Mesenchymal stem cell (in vitro differentiated cells and primary cell): ENCODE data around the gene ABRACL.
"Not testable (repeated sequence)": the region's sequence is repeated elsewhere in the genome, so short reads cannot be mapped to it uniquely, and the experiment has no call there.

Experiments used
- DNase-seq: peaks from one replicate; pipeline ENCODE4 v3.0.0-alpha.2; 2013
- H2AFZ ChIP-seq: one replicate; pipeline ENCODE4 v1.6.1; 2013; ENCODE audit warnings: low read depth, mild to moderate bottlenecking, control low read depth, inconsistent platforms, low read length, moderate library complexity
- H2AK5ac ChIP-seq: 2 replicates; pipeline ENCODE4 v1.6.1; 2013; ENCODE audit warnings: low read length, moderate library complexity, mild to moderate bottlenecking, inconsistent platforms; ENCODE audit not compliant: severe bottlenecking
- H2BK120ac ChIP-seq: one replicate; pipeline ENCODE4 v1.6.1; 2013; ENCODE audit warnings: low read depth, mild to moderate bottlenecking, inconsistent platforms, low read length, moderate library complexity
- H2BK12ac ChIP-seq, 2 experiments: one replicate each; pipeline ENCODE4 v1.6.1; 2013; ENCODE audit warnings: inconsistent platforms in 2 of 2, low read length in 2 of 2, mild to moderate bottlenecking in 2 of 2, moderate library complexity in 2 of 2, control low read depth in 1 of 2
- H2BK15ac ChIP-seq: one replicate; pipeline ENCODE4 v1.6.1; 2013; ENCODE audit warnings: mild to moderate bottlenecking, low read depth, inconsistent platforms; ENCODE audit not compliant: poor library complexity, severe bottlenecking
- H2BK5ac ChIP-seq: 2 replicates; pipeline ENCODE4 v1.6.1; 2013; ENCODE audit warnings: low read depth, mild to moderate bottlenecking, low read length, control low read depth, inconsistent platforms; ENCODE audit not compliant: poor library complexity, severe bottlenecking
- H3K14ac ChIP-seq, 2 experiments: one replicate each; pipeline ENCODE4 v1.6.1; 2013; ENCODE audit warnings: inconsistent platforms in 2 of 2, low read length in 2 of 2, control low read depth in 1 of 2, mild to moderate bottlenecking in 1 of 2, moderate library complexity in 1 of 2
- H3K18ac ChIP-seq, 2 experiments: one replicate each; pipeline ENCODE4 v1.6.1; 2013; ENCODE audit warnings: inconsistent platforms in 2 of 2, low read length in 2 of 2, control low read depth in 1 of 2, low read depth in 1 of 2, mild to moderate bottlenecking in 1 of 2
- H3K23ac ChIP-seq, 2 experiments: one replicate each; pipeline ENCODE4 v1.6.1; 2013; ENCODE audit warnings: inconsistent platforms in 2 of 2, low read length in 2 of 2, mild to moderate bottlenecking in 2 of 2, moderate library complexity in 2 of 2, control low read depth in 1 of 2
- H3K27ac ChIP-seq: 2 replicates; pipeline ENCODE4 v1.5.1; 2013; ENCODE audit warnings: mild to moderate bottlenecking, moderate library complexity, low read length, control low read depth, inconsistent platforms; ENCODE audit not compliant: poor library complexity, severe bottlenecking
- H3K27me3 ChIP-seq, 2 experiments: 2 replicates each; pipeline versions ENCODE4 v1.6.1 to v1.7.0; 2013; ENCODE audit warnings: low read length in 2 of 2, mild to moderate bottlenecking in 2 of 2, moderate library complexity in 2 of 2, control low read depth in 1 of 2, inconsistent platforms in 1 of 2; ENCODE audit not compliant: control insufficient read depth in 1 of 2, insufficient read depth in 1 of 2
- H3K36me3 ChIP-seq, 2 experiments: 2 replicates each; pipeline versions ENCODE4 v1.6.1 to v1.7.0; 2013; ENCODE audit warnings: low read length in 2 of 2, control low read depth in 1 of 2, inconsistent platforms in 1 of 2, low read depth in 1 of 2, mild to moderate bottlenecking in 1 of 2; ENCODE audit not compliant: insufficient read depth in 2 of 2, control insufficient read depth in 1 of 2
- H3K4ac ChIP-seq, 2 experiments: one replicate each; pipeline ENCODE4 v1.6.1; 2013; ENCODE audit warnings: inconsistent platforms in 2 of 2, low read length in 2 of 2, mild to moderate bottlenecking in 2 of 2, moderate library complexity in 2 of 2, control low read depth in 1 of 2, low read depth in 1 of 2
- H3K4me1 ChIP-seq: 2 replicates; pipeline ENCODE4 v1.6.1; 2013; ENCODE audit warnings: low read depth, low read length, control low read depth; ENCODE audit not compliant: control insufficient read depth, insufficient read depth
- H3K4me2 ChIP-seq: 2 replicates; pipeline ENCODE4 v1.6.1; 2013; ENCODE audit warnings: low read length, mild to moderate bottlenecking, inconsistent platforms; ENCODE audit not compliant: poor library complexity, severe bottlenecking
- H3K4me3 ChIP-seq, 2 experiments: 2 replicates each; pipeline versions ENCODE4 v1.5.1 to v1.7.0; 2013; ENCODE audit warnings: low read length in 2 of 2, mild to moderate bottlenecking in 2 of 2, control low read depth in 1 of 2, low read depth in 1 of 2; ENCODE audit not compliant: insufficient read depth in 1 of 2
- H3K79me1 ChIP-seq: replicated peaks from 2 replicates; pipeline ENCODE4 v1.6.1; 2013; ENCODE audit warnings: mild to moderate bottlenecking, control low read depth, low read length, inconsistent platforms; ENCODE audit not compliant: poor library complexity, severe bottlenecking
- H3K9ac ChIP-seq: 2 replicates; pipeline ENCODE4 v1.7.0; 2013; ENCODE audit warnings: mild to moderate bottlenecking, low read length, moderate library complexity
- H3K9me3 ChIP-seq: 2 replicates; pipeline ENCODE4 v1.7.0; 2013; ENCODE audit warnings: mild to moderate bottlenecking, low read length; ENCODE audit not compliant: control insufficient read depth
- H4K8ac ChIP-seq: one replicate; pipeline ENCODE4 v1.6.1; 2013; ENCODE audit warnings: inconsistent platforms, mild to moderate bottlenecking, low read length, moderate library complexity
- H4K91ac ChIP-seq: one replicate; pipeline ENCODE4 v1.6.1; 2013; ENCODE audit warnings: mild to moderate bottlenecking, low read length, inconsistent platforms
- WGBS: methylation state at CpG from one replicate; pipeline ENCODE4 v1.1.7; 2013; ENCODE audit warnings: mixed read lengths; 5-methylcytosine and 5-hydroxymethylcytosine counted together

Gene ABRACL

DNA sequence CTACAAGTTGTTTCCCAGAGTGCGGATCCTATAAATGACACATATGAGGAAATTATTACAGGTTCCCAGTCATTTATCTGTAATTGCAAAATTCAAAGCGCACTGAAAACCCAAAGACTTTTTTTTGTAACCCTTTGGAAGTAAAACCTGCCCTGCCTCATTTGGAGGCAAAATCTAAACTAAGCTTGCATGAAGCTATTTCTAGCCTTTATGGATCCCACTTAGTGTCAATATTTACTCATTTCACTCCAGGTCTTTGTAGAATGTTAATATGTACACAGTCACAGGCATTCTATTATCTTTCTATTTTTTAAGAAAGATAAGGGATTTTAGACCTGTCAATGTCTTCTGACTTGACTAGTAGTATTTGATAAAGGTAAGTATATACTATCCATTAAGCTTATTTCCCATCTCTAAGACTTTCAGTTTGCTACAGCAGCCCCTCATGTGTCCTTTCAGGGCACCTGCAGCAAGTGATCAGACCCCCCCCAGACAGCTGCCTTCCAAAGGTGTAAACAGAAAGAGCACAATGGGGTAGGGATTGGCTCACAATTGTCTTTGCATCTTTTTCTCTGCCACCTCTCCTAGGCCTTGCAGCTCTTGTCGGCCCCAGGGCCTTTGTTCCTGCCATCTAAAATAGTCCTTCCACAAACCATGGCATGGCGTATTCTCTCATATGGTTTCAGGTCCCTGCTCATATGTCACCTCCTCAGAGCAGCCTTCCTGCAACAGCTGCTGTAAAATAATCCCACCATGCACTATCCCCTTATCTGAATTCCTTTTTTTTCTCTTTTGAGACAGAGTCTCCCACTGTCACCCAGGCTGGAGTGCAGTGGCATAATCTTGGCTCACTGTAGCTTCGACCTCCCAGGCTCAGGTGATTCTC, 39.2 kb upstream of the ABRACL start:
- no peaks in the 10 kb centered on the region for H3K4me1 ChIP-seq
- DNase-seq: no peak
- no peak overlapping the region for H2BK15ac ChIP-seq
- H3K18ac ChIP-seq: no peak overlapping the region
- H4K8ac ChIP-seq: no peak overlapping the region
- H2AK5ac ChIP-seq: no peak overlapping the region
- no peaks in the 10 kb centered on the region for H3K36me3 ChIP-seq
- no peak overlapping the region for H3K14ac ChIP-seq
- H3K27ac ChIP-seq: no peak overlapping the region
- no peak overlapping the region for H2BK120ac ChIP-seq
- WGBS: 92% methylated on average over 5 of the region's 5 CpGs
- H3K4me3 ChIP-seq: no peak overlapping the region
- H3K27me3 ChIP-seq: no peaks in the 10 kb centered on the region
- no peak overlapping the region for H3K4ac ChIP-seq
- peaks cover 1% of the 10 kb centered on the region for H3K79me1 ChIP-seq
- no peak overlapping the region for H3K23ac ChIP-seq
- no peak overlapping the region for H2BK5ac ChIP-seq
- no peak overlapping the region for H2BK12ac ChIP-seq
- H4K91ac ChIP-seq: no peak overlapping the region
- no peaks in the 10 kb centered on the region for H3K9me3 ChIP-seq
- no peak overlapping the region for H3K9ac ChIP-seq
- no peak overlapping the region for H3K4me2 ChIP-seq
- H2AFZ ChIP-seq: no peak overlapping the region

- Histone ChIP-seq H4K8ac (no peak overlapping the region), H2BK5ac (no peak overlapping the region), H2AFZ (no peak overlapping the region), H2BK15ac (no peak overlapping the region), H3K36me3 (no peaks in the 10 kb centered on the region), H3K14ac (no peak overlapping the region), H2BK12ac (no peak overlapping the region), H3K4me3 (no peak overlapping the region), H3K4me2 (no peak overlapping the region), H3K27ac (no peak overlapping the region), H3K79me1 (no peaks in the 10 kb centered on the region), H3K18ac (no peak overlapping the region), H2BK120ac (no peak overlapping the region), H3K4me1 (no peaks in the 10 kb centered on the region), H3K4ac (no peak overlapping the region), H2AK5ac (no peak overlapping the region), H3K9ac (no peak overlapping the region), H3K27me3 (no peaks in the 10 kb centered on the region), H4K91ac (no peak overlapping the region), H3K9me3 (no peaks in the 10 kb centered on the region), H3K23ac (no peak overlapping the region)
- WGBS: 83% methylated on average over 5 of the region's 5 CpGs
- DNase-seq: no peak
These were observed 37.3 kb upstream of the ABRACL start for GRCh38 chr6:138991206-138991605.

DNA sequence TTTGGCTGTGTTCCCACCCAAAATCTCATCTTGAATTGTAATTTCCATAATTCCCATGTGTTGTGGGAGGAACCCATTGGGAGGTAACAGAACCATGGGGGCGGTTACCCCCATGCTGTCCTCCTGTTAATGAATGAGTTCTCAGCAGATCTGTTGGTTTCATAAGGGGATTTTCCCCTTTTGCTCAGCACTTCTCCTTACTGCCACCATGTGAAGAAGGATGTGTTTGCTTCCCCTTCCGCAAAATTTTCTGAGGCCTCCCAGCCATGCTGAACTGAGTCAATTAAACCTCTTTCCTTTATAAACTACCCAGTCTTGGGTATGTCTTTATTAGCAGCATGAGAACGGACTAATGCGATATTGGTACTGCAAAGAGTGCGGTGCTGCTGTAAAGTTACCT, 35.6 kb upstream of the ABRACL start:
- H4K8ac ChIP-seq, H3K23ac ChIP-seq, H4K91ac ChIP-seq, H3K9ac ChIP-seq, H3K27me3 ChIP-seq, H3K4me1 ChIP-seq, H3K18ac ChIP-seq, H2BK12ac ChIP-seq, H3K9me3 ChIP-seq, H2AK5ac ChIP-seq, H3K4me3 ChIP-seq, H3K14ac ChIP-seq, H2BK5ac ChIP-seq, H3K4me2 ChIP-seq, H2BK15ac ChIP-seq, H3K27ac ChIP-seq, H2AFZ ChIP-seq, H3K79me1 ChIP-seq, H2BK120ac ChIP-seq, DNase-seq, H3K36me3 ChIP-seq, H3K4ac ChIP-seq: not testable (repeated sequence)
- WGBS: 88% methylated on average over 5 of the region's 5 CpGs

- H3K4me3 ChIP-seq: not testable (repeated sequence)
These were observed 35.1 kb upstream of the ABRACL start for GRCh38 chr6:138993410-138993809.

More at GRCh38 chr6:138993410-138993809, 35.1 kb upstream of the ABRACL start:
- H3K4me1 ChIP-seq, H3K23ac ChIP-seq, H3K9ac ChIP-seq, H4K8ac ChIP-seq, H4K91ac ChIP-seq, H3K4ac ChIP-seq, H3K18ac ChIP-seq, H3K27ac ChIP-seq, H3K9me3 ChIP-seq, DNase-seq, H3K4me2 ChIP-seq, H3K36me3 ChIP-seq, H2BK5ac ChIP-seq, H3K14ac ChIP-seq, H2BK12ac ChIP-seq, H2AK5ac ChIP-seq, H3K79me1 ChIP-seq, H2BK15ac ChIP-seq, H3K27me3 ChIP-seq, H2AFZ ChIP-seq, H2BK120ac ChIP-seq: not testable (repeated sequence)
- WGBS: 83% methylated on average over 1 of the region's 1 CpG
